Breast epithelium (tissue), 3 donors: ENCODE results near the gene ASTN2.

Experiments
- CTCF ChIP-seq, 3 donors: fragments of 450-650 bp; IDR thresholded peaks; one replicate each; pipeline ENCODE4 v1.5.1; 2016 to 2017; ENCODE audit warnings: antibody characterized with exemption in 3 of 3, mild to moderate bottlenecking in 3 of 3, moderate library complexity in 3 of 3
- POLR2A ChIP-seq: fragments of 450-650 bp; IDR thresholded peaks from one replicate; pipeline ENCODE4 v1.6.1; 2016; ENCODE audit warnings: antibody characterized with exemption, mild to moderate bottlenecking, moderate library complexity
- POLR2AphosphoS5 ChIP-seq, 3 donors: sonication (generic); formaldehyde crosslinking; IDR thresholded peaks; one replicate each; pipeline ENCODE4 v1.6.1; 2017; ENCODE audit warnings: antibody characterized with exemption in 3 of 3

GRCh38 chr9:117284414-117284813, 130.4 kb downstream of the ASTN2 start:
- TF ChIP-seq CTCF (IDR thresholded peaks at IDR 0.05): no peak
- TF ChIP-seq POLR2AphosphoS5 (IDR thresholded peaks at IDR 0.05): no peak
- TF ChIP-seq POLR2A: no peak
